Heart left ventricle (tissue), 13 donors: Measurements from ENCODE around the gene GPC6.

Experiments
- POLR2A ChIP-seq, 2 donors: fragments of 450-650 bp; IDR thresholded peaks; one replicate each; pipeline ENCODE4 v1.6.1; 2017; ENCODE audit warnings: antibody characterized with exemption in 2 of 2, mild to moderate bottlenecking in 2 of 2, moderate library complexity in 2 of 2
- TF ChIP-seq, protein P1 (sequence below), 12 donors: fragments of 200-600 bp; sonication (generic) in 4 of 12; IDR thresholded peaks; one replicate each; pipeline versions ENCODE4 v1.5.0 to v1.8.0; 2018 to 2022; ENCODE audit warnings: antibody characterized with exemption in 12 of 12, mild to moderate bottlenecking in 5 of 12
- donor health status: ischemic (EF 13 %, LVEDD 7.1; RV severe dilation, severe dysfunction).
- donor health status: DM: no; HTN: yes; CAD: no.
- donor health status: DM: no; HTN: no; CAD: no.
- donor health status: ischemic (EF 25% LVEDD 6.9; RV normal size, moderate dysfunction).
- donor health status: ischemic (EF 25% LVEDD 5.7; RV mildly dilated, moderate dysfunction).
- donor health status: ischemic (EF 35%, LVEDD 5.7; RV mildly dilated, moderate dysfunction).
- donor health status: nonischemic (EF 11% LVEDD 7.7; RV severe dilation, severe dysfunction).
- donor health status: DM: yes; HTN: yes; CAD: no.
- donor health status: PGD.
- donor health status: ischemic (EF 29% LVEDD 5.4; RV normal size, mild dysfunction).
- donor health status: nonischemic (EF 23%, LVEDD 6.1; RV moderate dilation, normal function).

DNA sequence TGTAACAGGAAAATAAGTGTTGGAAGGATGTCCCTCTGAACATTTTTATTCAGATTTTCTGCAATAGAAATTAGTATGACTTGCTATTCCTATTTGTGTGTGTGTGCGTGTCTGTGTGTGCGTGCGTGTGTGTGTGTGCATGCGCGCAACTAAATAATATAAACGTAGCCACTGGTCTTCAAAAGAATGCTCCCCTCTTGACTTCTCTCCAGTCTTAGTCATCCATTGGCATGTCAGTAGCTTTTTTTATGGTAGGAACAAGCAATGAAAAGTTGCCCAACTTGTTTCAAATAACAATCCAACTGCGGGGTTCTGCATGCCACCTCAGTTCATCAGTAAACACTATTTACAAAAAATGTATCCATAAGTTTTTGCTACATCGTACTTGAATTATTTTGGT lies 249.6 kb downstream of the GPC6 start:
- TF ChIP-seq, protein P1, sequence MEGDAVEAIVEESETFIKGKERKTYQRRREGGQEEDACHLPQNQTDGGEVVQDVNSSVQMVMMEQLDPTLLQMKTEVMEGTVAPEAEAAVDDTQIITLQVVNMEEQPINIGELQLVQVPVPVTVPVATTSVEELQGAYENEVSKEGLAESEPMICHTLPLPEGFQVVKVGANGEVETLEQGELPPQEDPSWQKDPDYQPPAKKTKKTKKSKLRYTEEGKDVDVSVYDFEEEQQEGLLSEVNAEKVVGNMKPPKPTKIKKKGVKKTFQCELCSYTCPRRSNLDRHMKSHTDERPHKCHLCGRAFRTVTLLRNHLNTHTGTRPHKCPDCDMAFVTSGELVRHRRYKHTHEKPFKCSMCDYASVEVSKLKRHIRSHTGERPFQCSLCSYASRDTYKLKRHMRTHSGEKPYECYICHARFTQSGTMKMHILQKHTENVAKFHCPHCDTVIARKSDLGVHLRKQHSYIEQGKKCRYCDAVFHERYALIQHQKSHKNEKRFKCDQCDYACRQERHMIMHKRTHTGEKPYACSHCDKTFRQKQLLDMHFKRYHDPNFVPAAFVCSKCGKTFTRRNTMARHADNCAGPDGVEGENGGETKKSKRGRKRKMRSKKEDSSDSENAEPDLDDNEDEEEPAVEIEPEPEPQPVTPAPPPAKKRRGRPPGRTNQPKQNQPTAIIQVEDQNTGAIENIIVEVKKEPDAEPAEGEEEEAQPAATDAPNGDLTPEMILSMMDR (IDR thresholded peaks at IDR 0.05): no peak
- no peak for TF ChIP-seq POLR2A (IDR thresholded peaks at IDR 0.05)
